ENCODE measurements around the gene PRADC1. TPM values are rescaled to one million over a fixed set of nuclear protein-coding genes. Genes with fewer than 3 reads are reported as not detected.
A peak's percentile ranks its signal among the peaks of the same experiment; 100 is the strongest.
"Not testable (repeated sequence)": the region's sequence is repeated elsewhere in the genome, so short reads cannot be mapped to it uniquely, and the experiment has no call there.

The PRADC1 gene
- 24.1 and 29.7 TPM in 2 replicates for total RNA-seq (2014; rRNA removed; shearing (Covaris generic))

DNA sequence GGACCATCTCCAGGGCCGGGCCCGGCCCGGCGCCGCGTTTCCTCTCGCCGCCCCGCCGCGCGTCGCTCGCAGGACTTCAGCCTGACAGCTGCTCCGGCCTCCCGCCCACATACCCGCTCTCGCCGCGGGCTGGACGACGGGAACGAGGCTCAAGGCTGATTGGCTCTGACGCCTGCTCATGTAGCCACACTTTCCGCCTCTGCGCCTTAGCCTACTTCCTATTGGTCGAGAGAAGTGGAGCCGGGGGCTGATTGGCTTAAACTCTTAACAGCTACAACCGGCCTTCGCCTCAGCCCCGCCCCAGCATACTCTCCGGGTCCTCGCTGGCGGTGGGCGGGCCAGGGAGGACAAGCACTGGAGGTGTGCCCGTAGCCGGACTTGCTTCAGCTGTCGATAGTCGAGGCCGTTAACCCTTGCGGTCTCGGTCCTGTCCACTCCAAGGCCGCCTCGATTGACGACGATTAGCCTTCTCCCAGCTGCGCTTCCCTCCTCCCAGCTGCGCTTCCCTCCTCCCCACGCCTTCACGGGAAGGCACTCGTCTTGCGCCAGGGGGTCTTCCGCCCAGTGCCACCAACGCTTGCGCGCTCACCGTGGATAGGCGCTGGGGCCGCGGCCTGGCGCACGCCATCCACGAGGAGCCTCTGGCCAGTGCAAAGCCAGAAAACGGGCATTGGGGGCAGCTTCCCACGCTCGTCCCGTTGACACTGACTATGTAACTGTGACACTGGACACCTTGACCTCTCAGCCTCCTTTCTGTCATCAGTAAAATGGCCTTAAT, at the start of gene PRADC1:
Gene PRADC1 (minus strand): TSS at position 86 of the 778 bp plus-strand sequence. CDS start 79 bp downstream, at position 7.
- DNase-seq (ENCODE audit: low spot score) = peak; percentile 98

DNA sequence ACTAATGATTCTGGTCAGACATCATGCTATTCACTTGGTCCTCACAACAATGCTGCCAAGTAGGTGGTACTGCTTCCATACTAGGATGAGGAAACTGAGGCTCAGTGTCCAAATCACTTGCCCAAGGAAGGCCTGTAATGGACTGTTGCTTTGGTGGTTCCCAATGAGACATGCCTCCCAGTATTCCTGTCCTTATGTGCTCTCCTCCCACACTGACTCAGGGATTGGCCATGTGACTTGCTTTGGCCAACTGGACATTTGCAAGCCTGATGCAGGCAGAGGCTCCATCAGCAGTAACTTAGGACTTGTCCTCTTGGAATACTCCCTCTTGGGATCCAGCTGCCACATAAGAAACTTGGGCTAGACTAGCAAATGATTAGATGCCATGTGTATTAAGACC, 48.2 kb upstream of the PRADC1 start:
- no peak for DNase-seq (ENCODE audit: low spot score)

DNA sequence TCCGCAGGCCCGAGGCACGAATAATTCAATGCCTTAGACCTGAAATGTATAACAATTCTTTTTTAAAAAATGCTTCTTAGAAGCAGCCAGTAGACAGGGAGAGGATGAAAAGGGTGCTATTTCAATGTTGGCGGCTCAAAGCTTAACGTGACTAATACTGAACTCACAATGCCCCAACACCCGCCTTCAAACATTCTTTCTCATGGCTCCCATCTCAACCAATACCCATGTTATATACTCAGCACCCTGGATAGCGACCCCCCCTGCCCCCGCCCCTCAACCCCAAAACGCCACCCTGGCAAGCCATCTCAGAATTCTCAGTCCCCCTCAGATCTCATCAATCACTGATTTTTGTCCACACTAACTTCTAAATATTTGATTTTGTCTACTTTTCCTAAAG, 46.8 kb upstream of the PRADC1 start:
- no peak for DNase-seq (ENCODE audit: low spot score)

DNA sequence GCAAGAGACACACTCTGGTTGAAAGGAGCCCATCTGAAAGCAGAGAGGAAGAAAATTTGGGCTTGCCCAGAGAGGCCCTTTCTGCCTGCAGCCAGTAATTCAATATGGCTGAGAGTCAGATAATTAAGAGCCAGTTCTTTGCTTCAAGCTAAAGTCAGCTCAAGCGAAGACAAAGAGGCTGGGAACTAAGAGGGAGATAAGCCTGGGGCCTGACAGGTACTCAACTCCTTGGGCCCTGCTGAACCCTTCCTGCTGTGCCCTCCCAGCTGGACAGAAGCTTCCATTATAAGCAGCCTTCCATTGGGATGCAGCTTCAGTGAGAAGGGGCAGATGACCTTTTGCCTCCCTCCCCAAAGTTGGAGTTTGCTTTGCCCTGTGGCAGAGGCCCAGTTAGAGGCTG, 39.2 kb upstream of the PRADC1 start:
- no peak for DNase-seq (ENCODE audit: low spot score)

DNA sequence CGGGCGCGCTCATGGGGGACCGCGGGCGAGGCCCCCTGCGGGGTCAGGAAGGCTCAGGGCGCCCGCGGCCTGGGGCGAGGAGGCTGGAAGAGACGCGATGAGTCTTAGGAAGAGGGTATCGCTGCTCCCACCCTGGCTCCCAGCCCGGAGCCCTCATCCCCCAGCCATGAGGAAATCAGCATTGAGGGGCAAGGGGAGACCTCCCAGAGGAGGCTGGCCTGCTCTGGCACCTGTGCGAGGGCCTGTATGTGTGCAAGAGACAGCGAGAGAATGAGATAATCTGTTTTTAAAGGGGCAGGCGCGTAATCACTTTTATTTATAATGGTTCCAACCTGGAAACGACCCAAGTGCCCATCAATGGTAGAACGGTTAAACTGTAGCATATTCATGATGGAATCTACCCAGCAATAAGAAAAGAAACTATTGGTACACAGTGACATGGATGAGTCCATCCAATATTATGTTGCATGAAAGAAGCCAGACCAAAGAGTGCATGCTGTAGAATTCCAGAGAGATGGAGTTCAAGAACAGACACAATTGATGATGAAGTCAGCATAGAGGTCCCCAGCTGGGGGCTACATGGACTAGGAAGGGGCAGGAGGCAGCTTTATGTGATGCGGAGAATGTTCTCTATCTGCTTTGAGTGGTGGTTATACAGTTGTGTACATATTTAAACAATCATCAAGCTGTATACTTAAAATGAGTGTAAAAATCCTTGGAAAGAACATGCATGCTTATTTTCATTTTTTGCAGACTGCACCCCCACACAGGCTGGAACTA, 36.8 kb upstream of the PRADC1 start:
- DNase-seq (ENCODE audit: low spot score) = no peak

DNA sequence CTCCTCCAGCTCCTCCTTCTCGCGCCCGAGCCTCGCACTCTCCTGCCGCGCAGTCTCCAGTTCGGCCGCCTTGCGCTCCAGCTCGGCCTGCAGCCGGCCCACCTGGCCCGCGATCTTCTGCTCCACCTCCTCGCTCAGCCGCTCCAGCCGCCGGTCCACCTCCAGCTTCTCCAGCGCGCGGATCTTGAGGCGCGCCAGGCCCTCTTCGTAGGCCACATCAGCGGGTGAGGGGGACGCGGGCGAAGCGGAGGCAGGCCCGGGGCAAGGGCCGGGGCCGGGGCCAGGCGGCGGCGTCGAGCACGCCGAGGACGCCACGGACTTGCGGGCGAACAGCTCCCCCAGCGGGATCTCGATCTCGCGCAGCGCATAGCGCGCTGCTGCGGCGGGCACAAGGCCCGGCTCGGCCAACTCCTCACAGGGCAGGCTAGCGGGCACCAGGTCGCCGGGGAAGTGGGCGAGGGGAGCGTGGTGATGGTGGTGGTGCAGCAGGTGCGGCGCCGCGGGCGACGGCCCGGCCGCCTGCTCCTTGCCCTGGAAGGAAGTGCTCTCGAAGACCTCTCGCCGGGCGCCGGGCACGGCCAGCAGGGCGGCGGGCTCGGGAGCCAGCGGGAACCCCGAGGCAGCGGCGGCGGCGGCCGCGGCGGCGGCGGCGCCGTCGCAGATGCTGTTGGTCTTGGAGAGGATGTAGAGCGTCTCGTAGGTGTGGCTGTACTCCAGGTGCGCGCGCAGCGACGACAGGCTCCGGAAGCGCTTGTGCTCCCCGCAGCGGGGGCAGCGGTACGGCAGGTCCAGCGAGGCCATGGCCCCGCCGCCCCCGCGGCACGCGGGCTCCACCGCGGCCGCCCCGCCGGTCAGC, 36.0 kb upstream of the PRADC1 start:
- DNase-seq (ENCODE audit: low spot score) = peak; percentile 40

DNA sequence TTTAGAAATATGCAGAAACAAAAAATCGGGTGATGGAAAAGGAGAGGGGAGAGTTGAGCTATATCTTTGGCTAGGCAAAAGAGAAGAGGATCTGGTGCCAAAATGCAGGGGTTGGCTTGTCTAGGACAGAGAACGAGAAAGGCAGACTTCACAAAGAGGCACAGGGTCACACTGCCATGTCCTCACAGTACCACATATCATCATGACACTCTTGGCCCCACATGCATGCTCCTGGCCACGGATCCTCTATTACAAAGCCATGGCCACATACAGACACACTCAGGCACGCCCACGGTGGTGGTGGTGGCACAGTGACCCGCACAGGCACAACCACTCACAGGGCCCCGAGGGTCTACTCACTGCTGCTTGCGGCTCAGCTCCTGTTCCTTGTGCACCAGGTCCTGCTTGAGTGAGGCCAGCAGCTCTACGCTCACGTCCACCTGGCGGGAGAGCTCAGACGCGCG, 35.4 kb upstream of the PRADC1 start:
- no peak for DNase-seq (ENCODE audit: low spot score)

DNA sequence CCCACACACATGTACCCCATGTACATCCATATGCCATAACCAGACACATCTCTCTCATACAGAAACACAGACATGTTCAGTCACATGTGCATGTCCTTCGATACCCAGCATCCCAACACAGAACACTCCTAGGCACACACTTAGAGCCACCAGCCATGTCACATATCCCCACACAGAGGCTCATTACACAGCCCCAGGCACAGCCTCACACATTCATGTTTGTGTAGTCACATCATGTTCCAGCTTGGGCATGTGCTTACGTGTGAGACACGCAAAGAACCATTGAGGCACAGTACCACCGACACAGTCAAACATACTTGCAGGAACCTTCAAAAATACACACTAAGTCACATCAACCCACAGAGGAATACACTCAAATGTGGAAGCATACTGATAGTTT, 34.0 kb upstream of the PRADC1 start:
- no peak for DNase-seq (ENCODE audit: low spot score)

DNA sequence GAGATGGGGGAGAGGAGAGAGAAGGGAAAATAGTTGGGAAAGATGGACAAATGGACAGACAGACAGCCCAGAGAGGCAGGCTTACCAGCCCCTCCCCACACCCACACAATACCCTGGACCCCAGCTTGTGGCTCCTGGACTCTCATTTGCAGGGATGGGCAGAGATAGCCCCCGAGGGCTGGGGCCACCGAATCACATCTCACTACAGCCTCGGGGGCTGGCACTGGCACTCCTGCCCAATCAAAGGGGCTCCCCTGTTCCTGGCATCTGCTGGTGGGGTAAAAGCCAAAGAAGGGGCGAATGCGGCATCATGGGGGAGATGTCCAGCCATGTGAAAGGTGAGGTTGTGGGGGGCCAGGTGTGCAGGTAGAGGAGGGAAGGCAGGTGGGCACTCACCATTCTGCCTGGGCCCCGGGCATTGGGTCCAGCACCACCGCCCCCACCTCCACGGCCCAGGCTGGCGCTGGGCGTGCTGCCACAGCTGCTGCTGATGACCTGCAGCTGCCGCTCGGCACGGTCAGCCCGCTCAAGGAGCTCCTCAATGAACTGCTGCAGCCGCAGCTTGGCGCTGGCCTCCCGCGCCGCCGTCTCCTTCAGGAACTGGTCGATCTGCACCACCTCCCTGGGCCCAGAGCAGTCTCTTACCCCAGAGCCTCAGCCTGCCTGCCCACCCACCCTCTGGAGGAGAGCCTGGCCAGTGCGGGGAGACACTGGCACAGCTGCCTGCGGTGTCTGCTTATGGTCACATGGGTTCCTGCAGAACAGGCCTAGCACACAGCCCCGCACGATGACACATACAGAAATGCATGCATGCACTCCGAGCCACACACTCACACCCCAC, 33.2 kb upstream of the PRADC1 start:
- no peak for DNase-seq (ENCODE audit: low spot score)

DNA sequence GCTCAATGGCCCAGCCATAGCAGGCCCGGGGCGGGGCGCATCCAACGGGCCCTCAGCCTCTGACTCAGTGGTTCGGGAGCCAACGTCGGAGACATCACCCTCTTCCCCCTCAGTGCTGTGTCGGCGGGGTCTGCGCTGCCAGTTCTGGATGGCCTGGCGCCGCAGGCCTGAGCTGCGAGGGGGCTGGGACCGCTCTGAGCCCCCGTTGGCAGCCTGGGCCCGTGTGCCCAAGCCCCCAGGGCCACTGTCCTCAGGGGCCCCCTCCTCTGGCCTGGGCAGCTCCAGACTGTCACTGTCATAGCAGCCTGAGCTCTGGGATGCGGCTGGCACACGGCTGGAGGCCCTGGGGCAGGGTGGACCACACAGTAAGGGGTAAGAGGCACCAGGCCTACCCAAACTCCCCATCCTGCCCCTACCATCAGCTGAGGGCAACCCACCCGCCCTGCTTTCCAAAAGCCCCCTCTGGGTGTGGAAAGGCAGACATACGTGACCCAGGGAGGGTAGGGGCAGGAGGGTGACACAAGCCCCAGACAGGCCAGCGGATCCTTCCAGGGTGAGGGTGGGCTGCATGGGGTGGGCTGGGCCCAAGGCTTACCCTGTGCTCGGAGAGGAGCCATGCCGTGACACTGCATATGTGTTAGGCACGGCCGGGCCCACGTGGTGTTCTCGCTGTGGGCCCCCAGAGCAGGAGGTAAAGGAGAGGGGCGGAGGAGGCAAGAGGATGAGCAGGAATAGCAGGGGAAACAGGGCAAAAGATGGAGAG, 32.4 kb upstream of the PRADC1 start:
- DNase-seq (ENCODE audit: low spot score) = no peak

DNA sequence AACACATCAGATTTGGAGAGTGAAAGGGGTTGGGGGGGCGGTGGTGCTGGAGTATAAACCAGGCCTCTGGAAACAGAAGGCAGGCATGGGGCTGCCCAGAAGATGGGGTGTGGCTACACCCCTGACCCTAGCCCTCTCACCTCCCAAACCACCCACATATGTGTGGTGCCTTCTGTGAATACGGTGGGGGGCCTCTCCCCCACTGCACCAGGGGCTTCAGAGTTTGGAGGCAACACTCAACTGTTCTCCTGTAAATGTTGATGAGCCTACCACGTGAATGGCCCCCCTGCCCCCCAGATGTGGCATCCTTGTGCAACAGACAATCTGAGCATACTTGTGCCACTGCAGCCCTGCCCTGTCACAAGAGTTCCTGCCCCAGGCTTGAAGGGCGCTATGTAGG, 31.7 kb upstream of the PRADC1 start:
- no peak for DNase-seq (ENCODE audit: low spot score)

DNA sequence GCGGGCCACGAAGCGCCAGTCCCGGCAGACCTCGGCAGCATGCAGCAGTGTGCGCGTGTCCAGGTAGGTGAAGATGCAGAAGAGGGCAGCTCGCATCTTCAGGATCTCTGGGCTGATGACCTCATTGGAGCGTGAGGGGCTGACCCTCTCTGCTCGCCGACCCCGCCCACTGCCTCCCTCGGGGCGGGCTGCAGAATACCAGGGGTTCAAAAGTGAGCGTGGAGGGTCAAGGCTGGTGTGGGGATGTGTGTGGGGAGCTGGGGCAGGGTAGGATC, 31.2 kb upstream of the PRADC1 start:
- no peak for DNase-seq (ENCODE audit: low spot score)

DNA sequence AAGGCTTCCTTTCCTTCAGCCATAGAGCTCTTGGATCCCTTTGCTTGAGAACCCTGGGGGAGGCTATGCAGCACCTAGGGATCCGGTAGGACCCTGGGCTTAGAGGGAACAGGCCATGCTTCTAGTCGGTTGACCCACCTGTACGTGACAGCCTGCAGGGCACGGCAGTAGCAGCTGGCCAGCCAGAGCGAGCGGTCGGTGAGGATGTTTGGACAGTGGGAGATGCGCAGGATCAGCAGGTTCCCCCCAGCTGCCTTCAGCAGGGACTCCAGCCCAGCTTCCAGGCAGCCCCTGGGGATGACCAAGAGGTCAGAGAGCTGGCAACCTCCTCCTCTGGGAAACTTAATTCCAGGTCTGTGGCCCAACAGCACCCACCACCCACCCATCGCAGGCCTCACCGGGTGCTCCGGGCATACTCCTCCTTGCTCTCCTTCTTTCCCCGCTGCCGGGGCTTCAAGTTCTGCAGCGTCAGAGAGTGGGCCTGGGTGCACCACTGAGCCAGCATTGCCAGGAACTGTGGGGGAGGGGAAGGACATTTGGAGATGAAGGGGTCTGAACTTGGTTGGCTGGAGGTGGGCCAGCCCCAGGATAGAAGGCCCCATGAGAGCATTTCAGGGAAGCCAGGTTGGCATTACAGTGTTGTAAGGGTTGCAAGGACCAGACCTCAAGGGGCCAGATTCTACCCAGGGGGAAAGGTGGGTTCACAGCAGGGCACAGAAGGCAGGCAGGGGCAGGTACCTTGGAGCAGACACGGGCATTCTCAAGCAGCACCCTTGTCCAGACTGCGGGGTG, 30.7 kb upstream of the PRADC1 start:
- DNase-seq (ENCODE audit: low spot score) = no peak

DNA sequence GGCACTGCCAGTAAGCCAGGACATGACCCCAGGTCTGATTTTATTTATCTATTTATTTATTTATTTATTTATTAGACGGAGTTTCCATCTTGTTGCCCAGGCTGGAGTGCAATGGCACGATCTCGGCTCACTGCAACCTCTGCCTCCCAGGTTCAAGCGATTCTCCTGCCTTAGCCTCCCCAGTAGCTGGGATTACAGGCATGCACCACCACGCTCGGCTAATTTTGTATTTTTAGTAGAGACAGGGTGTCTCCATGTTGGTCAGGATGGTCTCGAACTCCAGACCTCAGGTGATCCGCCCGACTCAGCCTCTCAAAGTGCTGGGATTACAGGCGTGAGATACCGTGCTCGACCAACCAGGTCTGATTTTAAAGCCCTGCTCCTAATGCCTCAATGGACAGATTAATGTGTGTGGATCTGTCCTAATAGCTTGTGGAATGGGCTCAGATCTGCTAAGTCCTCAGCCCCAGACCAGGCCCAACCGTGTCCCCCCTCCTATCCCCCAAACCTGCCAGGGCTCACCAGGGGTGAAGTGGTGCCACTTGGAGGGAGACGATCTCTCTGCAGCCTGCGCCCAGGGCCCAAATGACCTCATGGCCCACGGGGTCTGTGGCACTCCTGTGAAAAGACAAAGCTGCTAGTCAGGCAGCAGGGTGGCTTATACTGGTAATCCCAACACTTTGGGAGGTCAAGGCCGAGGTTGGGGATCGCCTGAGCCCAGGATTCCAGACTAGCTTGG, 29.8 kb upstream of the PRADC1 start:
- not testable (repeated sequence) for DNase-seq (ENCODE audit: low spot score)

DNA sequence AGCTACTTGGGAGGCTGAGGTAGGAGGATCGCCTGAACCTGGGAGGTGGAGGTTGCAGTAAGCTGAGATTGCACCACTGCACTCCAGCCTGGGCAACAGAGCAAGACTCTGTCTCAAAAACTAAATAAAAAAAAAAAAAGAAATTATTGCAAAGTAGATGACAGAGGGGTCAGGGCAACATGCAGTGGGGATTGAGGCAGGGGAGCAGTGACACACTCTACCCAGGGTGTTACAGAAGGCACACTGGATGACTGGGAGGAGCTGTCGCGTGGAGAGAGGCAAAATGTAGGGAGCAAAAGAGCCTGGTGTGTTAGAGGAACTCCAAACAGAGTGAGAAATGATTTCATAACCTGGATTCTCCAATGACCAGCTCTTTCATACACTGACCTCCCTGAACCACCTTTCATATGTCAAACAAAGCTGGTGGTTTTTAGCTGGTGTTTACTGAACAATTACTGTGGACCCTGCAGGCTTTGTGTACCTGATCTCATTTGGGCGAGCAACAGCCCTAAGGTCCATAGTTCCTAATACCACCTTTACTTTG, 29.1 kb upstream of the PRADC1 start:
- DNase-seq (ENCODE audit: low spot score) = no peak

DNA sequence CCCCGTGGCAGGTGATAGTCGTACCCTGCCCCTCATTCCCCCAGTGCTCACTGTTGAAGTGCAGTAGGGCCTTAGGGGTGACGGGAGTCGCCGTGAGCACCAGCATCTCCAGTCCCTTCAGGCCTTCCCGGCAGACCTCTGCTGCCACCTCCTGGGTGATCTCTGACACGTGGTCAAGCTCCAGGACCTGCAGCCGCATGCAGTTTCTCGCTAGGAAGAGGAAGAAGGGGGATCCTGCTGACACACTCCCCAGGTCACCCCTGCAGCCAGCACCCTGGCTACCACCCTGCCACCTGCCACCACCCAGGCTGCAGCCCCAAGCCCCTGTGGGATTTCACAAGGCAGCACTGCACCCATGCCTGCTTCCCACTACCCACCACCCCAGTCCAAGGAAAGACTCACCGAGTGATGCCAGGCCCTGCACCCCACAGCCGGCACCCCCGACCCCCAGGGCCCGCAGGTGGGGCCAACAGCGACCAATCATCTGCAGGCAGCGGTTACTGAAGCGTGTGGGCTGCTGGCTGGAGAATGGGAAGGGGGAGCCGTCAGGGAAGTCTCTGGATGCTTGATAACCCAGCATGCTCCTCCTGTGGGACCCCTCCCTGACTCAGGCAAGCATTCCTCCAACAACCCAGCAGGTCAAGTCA, 27.4 kb upstream of the PRADC1 start:
- DNase-seq (ENCODE audit: low spot score) = peak; percentile 26

DNA sequence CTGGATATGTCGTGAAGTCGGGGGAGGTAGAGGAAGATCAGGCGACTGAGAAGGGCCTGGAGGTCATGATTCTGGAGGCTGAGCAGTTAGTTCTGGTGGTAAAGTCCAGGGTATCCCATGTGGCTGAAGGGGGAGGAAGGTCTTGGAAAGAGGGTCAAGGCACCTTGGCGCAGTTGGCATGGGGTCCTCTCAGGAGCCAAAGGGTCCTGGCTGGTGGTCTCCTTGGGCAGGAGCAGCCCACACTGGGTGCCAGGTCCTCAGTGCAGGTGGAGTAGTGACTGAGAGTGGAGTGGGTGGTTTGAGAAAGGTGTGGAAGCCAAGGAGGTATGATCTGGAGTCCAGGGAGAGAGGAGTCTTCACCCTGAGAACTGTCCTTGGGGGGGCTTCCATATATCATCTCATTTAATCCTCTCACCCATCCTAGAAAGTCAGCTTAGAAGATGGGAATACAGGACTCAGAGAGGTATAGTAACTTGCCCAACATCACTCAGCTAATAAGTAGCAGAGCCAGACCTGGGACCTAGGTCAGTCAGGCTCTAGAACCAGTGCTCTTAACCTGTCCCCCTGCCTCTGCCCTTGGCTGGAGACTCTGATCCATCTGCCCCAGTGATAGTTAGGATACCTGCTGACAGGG, 26.8 kb upstream of the PRADC1 start:
- DNase-seq (ENCODE audit: low spot score) = no peak

DNA sequence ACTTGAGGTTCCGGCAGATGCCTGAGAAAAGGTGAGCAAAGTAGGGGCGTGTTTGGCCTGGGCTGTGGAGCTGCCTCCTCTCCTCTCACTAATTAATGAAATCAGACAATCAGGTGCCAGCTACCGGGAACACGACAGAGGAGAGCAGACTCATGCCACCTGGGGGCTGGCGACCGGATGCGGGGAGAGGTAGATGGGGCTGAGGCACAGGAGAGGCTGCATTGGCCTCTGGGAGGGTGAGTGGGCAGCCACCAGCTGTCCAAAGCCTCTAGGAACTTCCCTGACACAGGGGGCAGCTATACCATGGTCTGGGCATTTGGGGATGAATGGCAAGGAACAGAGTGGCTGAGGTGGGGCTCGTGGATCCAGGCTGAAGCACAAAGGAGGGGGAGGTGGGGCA, 26.2 kb upstream of the PRADC1 start:
- DNase-seq (ENCODE audit: low spot score) = no peak

All from HT-29 (cell line).